Progenitor cell of endocrine pancreas (in vitro differentiated cells): Measurements from ENCODE around the gene CRY2. TPM values are rescaled to one million over a fixed set of nuclear protein-coding genes. Genes with fewer than 3 reads are reported as not detected.

Source experiments
- DNase-seq: peaks from one replicate; pipeline ENCODE4 v3.0.0; 2021; ENCODE audit warnings: low spot score; ENCODE audit not compliant: unreplicated experiment
- H3K27ac Mint-ChIP-seq: 2 replicates; pipeline ENCODE4 v1.8.0; 2021; ENCODE audit warnings: mild to moderate bottlenecking, moderate library complexity, mixed read lengths
- H3K27me3 Mint-ChIP-seq: 2 replicates; pipeline ENCODE4 v1.8.0; 2021; ENCODE audit warnings: mixed read lengths
- H3K36me3 Mint-ChIP-seq: 2 replicates; pipeline ENCODE4 v1.8.0; 2022; ENCODE audit warnings: mixed read lengths; ENCODE audit not compliant: insufficient read depth
- H3K4me1 Mint-ChIP-seq: 2 replicates; pipeline ENCODE4 v1.8.0; 2021; ENCODE audit warnings: low read depth, mixed read lengths
- H3K4me3 Mint-ChIP-seq: 2 replicates; pipeline ENCODE4 v1.8.0; 2021; ENCODE audit warnings: low read depth, mild to moderate bottlenecking, moderate library complexity, mixed read lengths
- H3K9me3 Mint-ChIP-seq: 2 replicates; pipeline ENCODE4 v1.8.0; 2021; ENCODE audit warnings: low read depth, mixed read lengths
- CTCF ChIP-seq: fragments of 200-600 bp; sonication (generic); IDR thresholded peaks from one replicate; pipeline ENCODE4 v1.5.0; 2021; ENCODE audit warnings: antibody characterized with exemption, mild to moderate bottlenecking; ENCODE audit not compliant: unreplicated experiment
- total RNA-seq: library from RNA; stranded (reverse); gene quantifications from 2 replicates; pipeline ENCODE4 v1.2.1, GENCODE V29; 2021

Gene CRY2
- total RNA-seq, 1 donor from 2014 or later, result 34.1 TPM

- no peaks in the 10 kb centered on the region for H3K9me3 Mint-ChIP-seq
- no peak for DNase-seq
- H3K27me3 Mint-ChIP-seq, result no peaks in the 10 kb centered on the region
- H3K4me3 Mint-ChIP-seq, result no peak overlapping the region
- no peak for TF ChIP-seq CTCF
- H3K4me1 Mint-ChIP-seq, result peaks cover 13% of the 10 kb centered on the region
- peaks cover 5% of the 10 kb centered on the region for H3K36me3 Mint-ChIP-seq
- peak overlapping the region; percentile 84 for H3K27ac Mint-ChIP-seq
These were observed 36.7 kb upstream of the CRY2 start for GRCh38 chr11:45810431-45811108.

GRCh38 chr11:45811109-45811435 is 36.2 kb upstream of the CRY2 start:
- TF ChIP-seq CTCF, result no peak
- Mint-ChIP-seq H3K27ac (peak overlapping the region; percentile 84), H3K4me3 (no peak overlapping the region), H3K9me3 (no peaks in the 10 kb centered on the region), H3K36me3 (peaks cover 5% of the 10 kb centered on the region), H3K27me3 (no peaks in the 10 kb centered on the region), H3K4me1 (peaks cover 11% of the 10 kb centered on the region)
- no peak for DNase-seq

GRCh38 chr11:45811571-45812290 is 35.5 kb upstream of the CRY2 start:
- no peak overlapping the region for H3K4me3 Mint-ChIP-seq
- no peaks in the 10 kb centered on the region for H3K9me3 Mint-ChIP-seq
- H3K27me3 Mint-ChIP-seq, result no peaks in the 10 kb centered on the region
- peaks cover 5% of the 10 kb centered on the region for H3K36me3 Mint-ChIP-seq
- H3K4me1 Mint-ChIP-seq, result peaks cover 8% of the 10 kb centered on the region
- no peak overlapping the region for H3K27ac Mint-ChIP-seq
- no peak for TF ChIP-seq CTCF
- no peak for DNase-seq

- no peak overlapping the region for H3K4me3 Mint-ChIP-seq
- no peaks in the 10 kb centered on the region for H3K4me1 Mint-ChIP-seq
- no peaks in the 10 kb centered on the region for H3K9me3 Mint-ChIP-seq
- H3K27ac Mint-ChIP-seq, result peak overlapping the region; percentile 71
- H3K27me3 Mint-ChIP-seq, result no peaks in the 10 kb centered on the region
- no peak for DNase-seq
- peaks cover 5% of the 10 kb centered on the region for H3K36me3 Mint-ChIP-seq
- no peak for TF ChIP-seq CTCF
These were observed 34.4 kb upstream of the CRY2 start for GRCh38 chr11:45812581-45813548.

- H3K4me3 Mint-ChIP-seq, result no peak overlapping the region
- peaks cover 4% of the 10 kb centered on the region for H3K9me3 Mint-ChIP-seq
- no peak for DNase-seq
- no peaks in the 10 kb centered on the region for H3K4me1 Mint-ChIP-seq
- H3K36me3 Mint-ChIP-seq, result no peaks in the 10 kb centered on the region
- TF ChIP-seq CTCF, result no peak
- H3K27me3 Mint-ChIP-seq, result no peaks in the 10 kb centered on the region
- peak overlapping the region; percentile 65 for H3K27ac Mint-ChIP-seq
These were observed 31.5 kb upstream of the CRY2 start for GRCh38 chr11:45815747-45816146.
